BLaER1 (cell line): Measurements from ENCODE around the gene PTPN1.
A peak's percentile ranks its signal among the peaks of the same experiment; 100 is the strongest.

Source experiments
- H3K27ac ChIP-seq: shearing (Covaris generic); formaldehyde crosslinking; 2 replicates; pipeline ENCODE4 v1.8.1; 2022
- H3K27me3 ChIP-seq: shearing (Covaris generic); formaldehyde crosslinking; 2 replicates; pipeline ENCODE4 v1.8.1; 2022
- H3K36me3 ChIP-seq: shearing (Covaris generic); formaldehyde crosslinking; 2 replicates; pipeline ENCODE4 v1.8.1; 2022
- H3K4me1 ChIP-seq: shearing (Covaris generic); formaldehyde crosslinking; 2 replicates; pipeline ENCODE4 v1.8.1; 2022
- H3K4me2 ChIP-seq: shearing (Covaris generic); formaldehyde crosslinking; 2 replicates; pipeline ENCODE4 v1.8.1; 2022
- H3K4me3 ChIP-seq: shearing (Covaris generic); formaldehyde crosslinking; 2 replicates; pipeline ENCODE4 v1.8.1; 2022
- H3K9ac ChIP-seq: shearing (Covaris generic); formaldehyde crosslinking; 2 replicates; pipeline ENCODE4 v1.8.1; 2022
- H3K9me3 ChIP-seq: shearing (Covaris generic); formaldehyde crosslinking; 2 replicates; pipeline ENCODE4 v1.8.1; 2022
- H4K20me1 ChIP-seq: shearing (Covaris generic); formaldehyde crosslinking; 2 replicates; pipeline ENCODE4 v1.8.1; 2022
- Cebpa-rat ChIP-seq: shearing (Covaris generic); IDR thresholded peaks from 2 replicates; pipeline ENCODE4 v1.8.1; 2022

The PTPN1 gene

DNA sequence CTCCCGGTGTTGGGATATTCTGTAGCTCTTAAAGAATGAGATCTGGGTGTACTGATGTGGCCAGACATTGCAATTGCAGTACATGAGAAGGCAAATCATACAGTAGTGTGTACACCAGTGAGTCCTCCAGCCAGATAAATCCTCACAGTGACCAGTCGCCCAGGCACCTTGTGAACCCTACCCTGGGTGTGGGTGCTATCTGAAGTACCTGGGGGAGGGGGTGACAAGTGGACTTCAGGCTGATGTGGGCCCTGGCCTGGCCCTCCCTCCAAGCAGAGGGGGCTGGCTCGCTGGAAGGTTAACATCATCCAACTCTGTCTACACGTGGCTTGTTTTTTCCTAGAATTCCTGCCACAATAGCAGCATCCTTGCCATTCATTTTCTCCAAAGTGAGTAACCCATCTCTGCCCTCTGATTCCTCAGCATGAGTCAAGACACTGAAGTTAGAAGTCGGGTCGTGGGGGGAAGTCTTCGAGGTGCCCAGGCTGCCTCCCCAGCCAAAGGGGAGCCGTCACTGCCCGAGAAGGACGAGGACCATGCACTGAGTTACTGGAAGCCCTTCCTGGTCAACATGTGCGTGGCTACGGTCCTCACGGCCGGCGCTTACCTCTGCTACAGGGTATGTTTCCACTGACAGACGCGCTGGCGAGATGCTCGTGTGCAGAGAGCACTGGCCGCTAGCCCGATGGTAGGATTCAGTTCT lies 70.8 kb downstream of the PTPN1 start:
- H3K4me2 ChIP-seq: no peak overlapping the region
- H3K27me3 ChIP-seq: no peaks in the 10 kb centered on the region
- peaks cover 21% of the 10 kb centered on the region for H3K4me1 ChIP-seq
- H3K9ac ChIP-seq: no peak overlapping the region
- H3K36me3 ChIP-seq: peaks cover 92% of the 10 kb centered on the region
- no peak overlapping the region for H3K4me3 ChIP-seq
- TF ChIP-seq Cebpa-rat: no peak
- no peak overlapping the region for H3K27ac ChIP-seq
- peaks cover 26% of the 10 kb centered on the region; the same call in 1 of the 2 replicates for H4K20me1 ChIP-seq
- no peaks in the 10 kb centered on the region for H3K9me3 ChIP-seq

GRCh38 chr20:50582092-50582491 lies 71.9 kb downstream of the PTPN1 start:
- H3K9me3 ChIP-seq: no peaks in the 10 kb centered on the region
- no peak overlapping the region for H3K27ac ChIP-seq
- peaks cover 92% of the 10 kb centered on the region for H3K36me3 ChIP-seq
- H4K20me1 ChIP-seq: peaks cover 24% of the 10 kb centered on the region; the same call in 1 of the 2 replicates
- H3K27me3 ChIP-seq: no peaks in the 10 kb centered on the region
- H3K4me2 ChIP-seq: peak overlapping the region; percentile 71
- TF ChIP-seq Cebpa-rat: no peak
- H3K9ac ChIP-seq: no peak overlapping the region
- H3K4me3 ChIP-seq: no peak overlapping the region
- peaks cover 21% of the 10 kb centered on the region for H3K4me1 ChIP-seq

DNA sequence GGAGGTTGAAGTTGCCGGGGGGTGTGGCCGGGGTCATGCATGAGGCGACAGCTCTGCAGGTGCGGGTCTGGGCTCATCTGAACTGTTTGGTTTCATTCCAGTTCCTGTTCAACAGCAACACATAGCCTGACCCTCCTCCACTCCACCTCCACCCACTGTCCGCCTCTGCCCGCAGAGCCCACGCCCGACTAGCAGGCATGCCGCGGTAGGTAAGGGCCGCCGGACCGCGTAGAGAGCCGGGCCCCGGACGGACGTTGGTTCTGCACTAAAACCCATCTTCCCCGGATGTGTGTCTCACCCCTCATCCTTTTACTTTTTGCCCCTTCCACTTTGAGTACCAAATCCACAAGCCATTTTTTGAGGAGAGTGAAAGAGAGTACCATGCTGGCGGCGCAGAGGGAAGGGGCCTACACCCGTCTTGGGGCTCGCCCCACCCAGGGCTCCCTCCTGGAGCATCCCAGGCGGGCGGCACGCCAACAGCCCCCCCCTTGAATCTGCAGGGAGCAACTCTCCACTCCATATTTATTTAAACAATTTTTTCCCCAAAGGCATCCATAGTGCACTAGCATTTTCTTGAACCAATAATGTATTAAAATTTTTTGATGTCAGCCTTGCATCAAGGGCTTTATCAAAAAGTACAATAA lies 72.5 kb downstream of the PTPN1 start:
- no peak overlapping the region for H3K4me3 ChIP-seq
- no peak for TF ChIP-seq Cebpa-rat
- peaks cover 21% of the 10 kb centered on the region for H3K4me1 ChIP-seq
- no peak overlapping the region for H3K9ac ChIP-seq
- peak overlapping the region; percentile 71 for H3K4me2 ChIP-seq
- no peaks in the 10 kb centered on the region for H3K27me3 ChIP-seq
- peaks cover 92% of the 10 kb centered on the region for H3K36me3 ChIP-seq
- H3K27ac ChIP-seq: peak overlapping the region; percentile 29; the same call in 1 of the 2 replicates
- no peaks in the 10 kb centered on the region for H3K9me3 ChIP-seq
- peaks cover 18% of the 10 kb centered on the region; the same call in 1 of the 2 replicates for H4K20me1 ChIP-seq

- no peaks in the 10 kb centered on the region for H3K27me3 ChIP-seq
- H4K20me1 ChIP-seq: peaks cover 15% of the 10 kb centered on the region; the same call in 1 of the 2 replicates
- H3K27ac ChIP-seq: no peak overlapping the region
- H3K9ac ChIP-seq: no peak overlapping the region
- no peak overlapping the region for H3K4me3 ChIP-seq
- no peak overlapping the region for H3K4me2 ChIP-seq
- TF ChIP-seq Cebpa-rat: no peak
- no peaks in the 10 kb centered on the region for H3K9me3 ChIP-seq
- peaks cover 21% of the 10 kb centered on the region for H3K4me1 ChIP-seq
- peaks cover 87% of the 10 kb centered on the region for H3K36me3 ChIP-seq
These were observed 73.4 kb downstream of the PTPN1 start for GRCh38 chr20:50583442-50584150.

- no peak for TF ChIP-seq Cebpa-rat
- no peak overlapping the region for H3K9ac ChIP-seq
- no peaks in the 10 kb centered on the region for H3K9me3 ChIP-seq
- no peak overlapping the region for H3K4me2 ChIP-seq
- H3K27ac ChIP-seq: no peak overlapping the region
- H3K36me3 ChIP-seq: peaks cover 79% of the 10 kb centered on the region
- H3K27me3 ChIP-seq: no peaks in the 10 kb centered on the region
- H3K4me3 ChIP-seq: no peak overlapping the region
- H3K4me1 ChIP-seq: peaks cover 21% of the 10 kb centered on the region
- H4K20me1 ChIP-seq: peaks cover 15% of the 10 kb centered on the region; the same call in 1 of the 2 replicates
These were observed 74.5 kb downstream of the PTPN1 start for GRCh38 chr20:50584687-50585086.

DNA sequence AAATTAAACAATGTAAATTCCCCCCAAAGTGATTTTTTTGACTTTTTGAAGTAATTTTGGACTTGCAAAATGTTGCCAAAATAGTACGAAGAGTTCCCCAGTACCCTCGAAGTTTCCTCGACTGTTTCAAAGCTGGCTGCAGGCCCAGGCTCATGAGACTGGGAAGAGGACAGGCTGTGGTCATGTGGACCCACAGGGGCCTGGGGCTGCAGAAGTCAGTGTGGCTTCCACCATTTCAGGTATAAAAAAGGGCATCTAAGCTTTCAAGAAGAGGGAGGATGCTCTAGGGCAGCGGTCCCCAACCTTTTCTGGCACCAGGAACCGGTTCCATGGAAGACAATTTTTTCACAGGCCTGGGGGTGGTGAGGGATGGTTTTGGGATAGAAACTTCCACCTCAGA lies 75.0 kb downstream of the PTPN1 start:
- H3K4me1 ChIP-seq: peaks cover 21% of the 10 kb centered on the region
- H3K9ac ChIP-seq: no peak overlapping the region
- H3K36me3 ChIP-seq: peaks cover 78% of the 10 kb centered on the region
- H3K27ac ChIP-seq: no peak overlapping the region
- H3K4me3 ChIP-seq: no peak overlapping the region
- H3K4me2 ChIP-seq: no peak overlapping the region
- H3K27me3 ChIP-seq: no peaks in the 10 kb centered on the region
- peaks cover 14% of the 10 kb centered on the region; the same call in 1 of the 2 replicates for H4K20me1 ChIP-seq
- no peaks in the 10 kb centered on the region for H3K9me3 ChIP-seq
- TF ChIP-seq Cebpa-rat: no peak

GRCh38 chr20:50585678-50586077 lies 75.5 kb downstream of the PTPN1 start:
- H3K27ac ChIP-seq: no peak overlapping the region
- peaks cover 21% of the 10 kb centered on the region for H3K4me1 ChIP-seq
- H3K4me2 ChIP-seq: no peak overlapping the region
- no peaks in the 10 kb centered on the region for H3K9me3 ChIP-seq
- H3K27me3 ChIP-seq: no peaks in the 10 kb centered on the region
- H4K20me1 ChIP-seq: peaks cover 9% of the 10 kb centered on the region; the same call in 1 of the 2 replicates
- H3K36me3 ChIP-seq: peaks cover 76% of the 10 kb centered on the region
- H3K4me3 ChIP-seq: no peak overlapping the region
- no peak overlapping the region for H3K9ac ChIP-seq
- no peak for TF ChIP-seq Cebpa-rat

DNA sequence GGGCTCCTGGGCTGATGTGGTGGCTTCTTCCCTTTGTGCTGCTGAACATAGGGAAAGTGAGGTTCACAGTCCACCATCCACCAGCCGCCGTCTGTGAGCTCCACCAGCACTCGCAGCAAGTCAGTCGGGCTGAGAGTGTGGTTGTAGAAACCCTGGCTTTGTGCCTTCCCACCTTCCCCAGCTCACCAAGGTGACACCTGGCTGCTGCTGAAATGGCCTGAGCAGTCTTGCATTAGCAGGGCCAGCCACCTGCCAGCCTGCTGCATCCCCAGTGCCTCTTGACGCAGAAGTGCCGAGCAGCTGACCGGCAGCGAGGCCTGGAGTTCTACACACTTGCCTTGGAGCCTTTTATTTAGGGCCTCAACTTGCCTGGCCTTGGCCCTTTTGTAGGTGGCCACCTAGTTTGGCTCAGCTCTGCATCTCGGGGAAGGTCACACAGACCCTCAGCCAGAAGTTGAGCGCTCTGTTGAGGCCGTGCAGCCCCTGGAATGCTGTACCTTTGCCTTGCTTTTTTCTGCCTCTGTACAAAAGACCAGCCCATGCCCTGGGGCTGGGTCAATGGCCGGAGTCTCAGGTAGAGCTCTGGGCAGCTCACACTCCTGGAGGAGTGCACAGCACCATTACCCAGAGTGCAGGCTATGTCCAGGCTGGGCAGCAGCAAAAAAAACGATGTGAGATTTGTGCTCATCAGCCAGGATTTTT lies 76.5 kb downstream of the PTPN1 start:
- peaks cover 66% of the 10 kb centered on the region for H3K36me3 ChIP-seq
- H3K9me3 ChIP-seq: no peaks in the 10 kb centered on the region
- no peak overlapping the region for H3K9ac ChIP-seq
- no peak overlapping the region for H3K4me2 ChIP-seq
- H3K4me1 ChIP-seq: peaks cover 21% of the 10 kb centered on the region
- H3K27me3 ChIP-seq: no peaks in the 10 kb centered on the region
- H3K27ac ChIP-seq: no peak overlapping the region
- H3K4me3 ChIP-seq: no peak overlapping the region
- H4K20me1 ChIP-seq: no peaks in the 10 kb centered on the region
- TF ChIP-seq Cebpa-rat: no peak

DNA sequence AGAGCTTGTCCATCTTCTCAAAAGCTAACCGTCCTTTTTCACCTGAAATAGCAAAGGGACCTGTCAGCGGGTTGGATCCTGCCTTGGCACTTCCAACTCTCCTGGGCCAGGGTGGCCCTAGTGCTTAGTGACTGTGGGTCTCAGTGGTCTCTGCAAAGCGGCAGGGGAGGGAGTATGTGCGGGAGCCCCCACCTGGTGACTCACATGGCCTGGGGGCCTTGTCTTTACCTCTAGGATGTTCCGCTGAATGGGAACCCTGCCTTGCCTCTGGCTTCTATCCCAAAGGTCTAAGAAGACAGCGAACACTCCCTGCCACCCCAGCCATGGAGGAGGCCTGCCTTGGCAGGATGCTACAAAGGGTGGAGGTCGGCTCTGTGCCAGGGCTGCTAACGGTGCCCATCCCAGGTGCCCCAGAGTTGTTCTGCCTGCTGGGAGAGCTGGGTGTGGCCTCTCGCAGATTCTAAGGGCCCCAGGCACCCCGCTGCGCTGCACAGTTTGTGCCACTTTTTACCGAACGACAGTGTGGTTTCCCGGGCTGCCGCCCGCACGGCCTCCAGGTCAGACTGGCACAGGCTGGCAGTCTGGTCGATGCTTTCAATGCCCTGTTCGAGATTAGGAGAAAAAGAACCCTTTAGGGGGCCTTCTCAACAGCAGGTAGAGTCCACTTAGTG lies 77.2 kb downstream of the PTPN1 start:
- Histone ChIP-seq H3K9ac (no peak overlapping the region), H3K27ac (no peak overlapping the region), H3K4me1 (peaks cover 14% of the 10 kb centered on the region), H3K27me3 (no peaks in the 10 kb centered on the region), H3K9me3 (no peaks in the 10 kb centered on the region), H3K36me3 (peaks cover 61% of the 10 kb centered on the region), H3K4me2 (no peak overlapping the region), H3K4me3 (no peak overlapping the region), H4K20me1 (no peaks in the 10 kb centered on the region)
- no peak for TF ChIP-seq Cebpa-rat
